ENCODE results near the gene ARHGEF40.

DNA sequence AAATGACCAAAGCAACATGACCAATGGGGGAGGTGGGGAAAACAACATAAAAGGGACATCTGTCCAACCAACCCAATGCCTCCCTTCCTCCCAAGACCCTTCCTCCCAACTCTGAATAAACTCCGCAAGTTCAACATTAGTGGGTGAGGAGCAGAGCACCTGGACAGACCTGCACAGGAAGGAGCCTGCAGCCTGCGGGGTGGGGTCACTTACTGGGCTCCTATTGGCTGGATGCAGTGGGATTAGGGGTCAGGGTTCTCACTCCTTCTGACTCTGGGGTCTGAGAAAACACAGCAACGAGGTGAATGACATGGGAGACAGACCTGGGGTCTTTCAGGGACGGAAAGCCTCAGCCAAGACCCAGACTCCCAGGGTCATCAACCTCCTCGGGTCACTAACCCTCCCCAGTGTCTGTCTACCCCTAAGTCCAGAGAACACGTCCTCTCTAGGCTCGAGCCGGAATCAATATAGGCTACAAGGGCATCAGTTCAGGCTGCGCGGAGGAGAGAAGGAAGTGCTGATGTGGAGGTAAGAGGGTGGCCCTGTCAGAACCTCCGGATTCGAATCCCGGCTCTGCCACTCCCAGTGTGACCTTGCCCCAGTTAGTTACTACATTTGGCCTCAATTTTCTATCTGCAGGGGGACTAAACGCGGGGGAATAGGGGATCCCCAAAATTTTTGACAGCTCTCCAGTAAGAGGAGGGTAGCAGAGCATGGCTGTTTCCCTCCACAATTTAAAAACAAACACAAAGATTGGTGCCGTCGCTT is 46.1 kb upstream of the ARHGEF40 start:
- TF ChIP-seq POLR2A (IDR thresholded peaks at IDR 0.05): no peak
- TF ChIP-seq, protein P1, sequence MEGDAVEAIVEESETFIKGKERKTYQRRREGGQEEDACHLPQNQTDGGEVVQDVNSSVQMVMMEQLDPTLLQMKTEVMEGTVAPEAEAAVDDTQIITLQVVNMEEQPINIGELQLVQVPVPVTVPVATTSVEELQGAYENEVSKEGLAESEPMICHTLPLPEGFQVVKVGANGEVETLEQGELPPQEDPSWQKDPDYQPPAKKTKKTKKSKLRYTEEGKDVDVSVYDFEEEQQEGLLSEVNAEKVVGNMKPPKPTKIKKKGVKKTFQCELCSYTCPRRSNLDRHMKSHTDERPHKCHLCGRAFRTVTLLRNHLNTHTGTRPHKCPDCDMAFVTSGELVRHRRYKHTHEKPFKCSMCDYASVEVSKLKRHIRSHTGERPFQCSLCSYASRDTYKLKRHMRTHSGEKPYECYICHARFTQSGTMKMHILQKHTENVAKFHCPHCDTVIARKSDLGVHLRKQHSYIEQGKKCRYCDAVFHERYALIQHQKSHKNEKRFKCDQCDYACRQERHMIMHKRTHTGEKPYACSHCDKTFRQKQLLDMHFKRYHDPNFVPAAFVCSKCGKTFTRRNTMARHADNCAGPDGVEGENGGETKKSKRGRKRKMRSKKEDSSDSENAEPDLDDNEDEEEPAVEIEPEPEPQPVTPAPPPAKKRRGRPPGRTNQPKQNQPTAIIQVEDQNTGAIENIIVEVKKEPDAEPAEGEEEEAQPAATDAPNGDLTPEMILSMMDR (IDR thresholded peaks at IDR 0.05): no peak

Measured in lower leg skin (tissue), 3 donors.